NCI-H2029 (cell line): Measurements from ENCODE around the gene IL20RB.

Source experiments
- DNase-seq: peaks from one replicate; lab custom pipeline; 2025; lab: John Stamatoyannopoulos, UW

The IL20RB gene, protein sequence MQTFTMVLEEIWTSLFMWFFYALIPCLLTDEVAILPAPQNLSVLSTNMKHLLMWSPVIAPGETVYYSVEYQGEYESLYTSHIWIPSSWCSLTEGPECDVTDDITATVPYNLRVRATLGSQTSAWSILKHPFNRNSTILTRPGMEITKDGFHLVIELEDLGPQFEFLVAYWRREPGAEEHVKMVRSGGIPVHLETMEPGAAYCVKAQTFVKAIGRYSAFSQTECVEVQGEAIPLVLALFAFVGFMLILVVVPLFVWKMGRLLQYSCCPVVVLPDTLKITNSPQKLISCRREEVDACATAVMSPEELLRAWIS

DNA sequence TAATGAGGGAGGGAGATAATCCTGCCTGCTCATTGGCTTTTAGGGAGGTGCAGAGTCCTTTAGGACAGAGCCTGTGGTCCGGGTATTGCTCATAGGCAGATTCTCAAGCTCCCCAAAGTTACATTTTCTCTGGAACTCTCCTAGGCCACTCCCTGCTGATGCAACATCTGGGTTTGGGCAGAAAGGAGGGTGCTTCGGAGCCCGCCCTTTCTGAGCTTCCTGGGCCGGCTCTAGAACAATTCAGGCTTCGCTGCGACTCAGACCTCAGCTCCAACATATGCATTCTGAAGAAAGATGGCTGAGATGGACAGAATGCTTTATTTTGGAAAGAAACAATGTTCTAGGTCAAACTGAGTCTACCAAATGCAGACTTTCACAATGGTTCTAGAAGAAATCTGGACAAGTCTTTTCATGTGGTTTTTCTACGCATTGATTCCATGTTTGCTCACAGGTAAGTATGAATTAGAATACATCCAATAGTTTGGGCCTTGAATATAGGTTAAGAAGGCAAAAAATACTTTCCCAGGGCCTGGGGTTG lies at the start of gene IL20RB:
IL20RB (plus strand) TSS at position 233 of the 538 bp plus-strand sequence; CDS start at position 364, 131 bp downstream.
- no peak for DNase-seq

DNA sequence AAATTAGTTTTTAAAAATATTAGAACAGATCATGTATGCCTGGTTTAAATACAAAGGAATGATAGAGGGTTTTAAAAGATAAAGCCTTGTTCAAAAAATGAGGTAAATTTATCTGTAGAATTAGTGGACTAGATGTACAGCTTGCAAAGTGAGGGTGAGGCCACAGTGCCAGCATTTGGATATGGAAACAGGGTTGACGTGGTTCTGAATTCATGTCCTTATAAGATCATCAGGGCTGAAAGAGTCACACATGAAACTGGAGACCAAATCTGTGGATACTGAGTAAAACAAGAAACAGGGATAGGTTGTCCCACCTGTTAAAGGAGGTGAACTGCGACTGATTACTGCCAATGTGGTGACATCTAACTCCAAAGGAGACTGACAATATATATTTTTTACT lies 49.5 kb upstream of the IL20RB start:
- DNase-seq: no peak

DNA sequence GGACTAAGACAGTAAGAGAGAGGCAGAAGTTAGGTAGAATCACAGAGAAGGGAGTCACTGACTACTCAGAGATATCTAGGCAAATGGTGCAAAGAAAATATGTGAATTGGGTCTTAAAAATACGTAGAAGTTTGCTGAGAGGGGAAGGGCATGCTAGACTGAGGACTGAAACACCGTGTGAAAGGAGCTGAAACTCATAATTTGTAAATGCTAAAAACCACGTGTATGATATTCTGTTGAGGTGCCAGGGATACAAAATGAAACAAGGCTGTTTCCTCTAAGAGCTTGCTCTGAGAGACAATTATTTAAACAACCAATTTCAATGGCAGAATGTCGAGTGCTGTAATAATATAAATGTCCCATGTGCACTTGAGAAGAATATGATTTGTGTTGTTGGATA lies 48.6 kb upstream of the IL20RB start:
- no peak for DNase-seq

DNA sequence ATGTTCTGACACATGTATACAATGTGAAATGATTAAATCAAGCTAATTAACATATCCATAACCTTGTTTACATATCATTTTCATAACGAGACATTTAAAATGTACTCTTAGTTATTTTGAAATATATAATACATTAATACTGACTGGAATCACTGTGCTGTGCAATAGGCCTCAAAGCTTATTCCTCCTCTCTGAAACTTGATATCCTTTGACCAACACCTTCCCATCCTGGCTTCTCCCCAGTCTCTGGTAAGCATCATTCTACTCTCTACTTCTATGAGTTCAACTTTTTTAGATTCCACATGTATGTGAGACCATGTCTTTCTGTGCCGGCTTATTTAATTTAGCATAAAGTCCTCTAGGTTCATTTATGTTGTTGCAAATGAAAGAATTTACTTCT lies 47.1 kb upstream of the IL20RB start:
- DNase-seq: no peak

DNA sequence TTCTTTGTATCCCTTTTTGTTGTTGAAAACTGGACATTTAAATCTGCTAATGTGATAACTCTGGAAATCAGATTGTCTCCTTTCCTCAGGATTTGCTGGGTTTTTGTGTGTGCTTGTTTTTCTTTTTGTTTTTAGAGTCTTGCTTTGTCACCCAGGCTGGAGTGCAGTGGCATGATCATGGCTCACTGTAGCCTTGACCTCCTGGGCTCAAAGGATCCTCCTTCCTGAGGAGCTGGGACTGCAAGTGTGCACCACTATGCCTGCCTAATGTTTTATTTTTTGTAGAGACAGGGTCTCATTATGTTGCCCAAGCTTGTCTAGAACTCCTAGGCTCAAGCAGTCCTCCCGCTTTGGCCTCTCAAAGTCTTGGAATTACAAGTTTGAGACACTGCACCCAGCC lies 44.6 kb upstream of the IL20RB start:
- DNase-seq: no peak

DNA sequence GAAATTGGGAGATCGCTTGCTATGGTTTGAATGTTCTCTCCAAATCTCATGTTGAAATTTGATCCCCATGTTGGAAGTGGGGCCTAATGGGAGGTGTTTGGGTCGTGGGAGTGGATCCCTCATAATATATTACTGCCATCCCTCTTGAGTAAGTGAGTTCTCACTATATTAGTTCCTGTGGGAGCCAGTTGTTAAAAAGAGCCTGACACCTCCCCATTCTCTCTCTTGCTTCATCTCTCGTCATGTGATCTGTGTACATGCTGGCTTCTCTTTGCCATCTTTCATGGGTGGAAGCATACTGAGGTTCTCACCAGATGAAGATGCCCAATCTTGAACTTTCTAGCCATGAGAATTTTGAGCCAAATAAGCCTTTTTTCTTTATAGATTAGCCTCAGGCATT lies 43.0 kb upstream of the IL20RB start:
- DNase-seq: no peak

DNA sequence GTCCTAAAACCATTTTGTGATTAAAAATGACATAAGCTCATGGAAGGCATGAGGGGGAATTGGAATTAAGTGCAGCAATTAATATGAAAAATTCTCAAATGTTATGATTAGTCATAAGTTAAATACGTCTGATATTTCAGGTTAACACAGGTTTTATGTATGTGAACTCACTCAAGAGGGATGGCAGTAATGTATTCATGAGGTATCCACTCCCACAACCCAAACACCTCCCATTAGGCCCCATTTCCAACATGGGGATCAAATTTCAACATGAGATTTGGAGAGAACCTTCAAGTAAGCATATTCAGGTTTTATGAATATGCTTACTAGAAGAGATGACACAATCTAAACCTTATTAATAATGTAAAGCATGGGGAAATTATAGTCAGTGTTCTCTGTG lies 41.6 kb upstream of the IL20RB start:
- no peak for DNase-seq

DNA sequence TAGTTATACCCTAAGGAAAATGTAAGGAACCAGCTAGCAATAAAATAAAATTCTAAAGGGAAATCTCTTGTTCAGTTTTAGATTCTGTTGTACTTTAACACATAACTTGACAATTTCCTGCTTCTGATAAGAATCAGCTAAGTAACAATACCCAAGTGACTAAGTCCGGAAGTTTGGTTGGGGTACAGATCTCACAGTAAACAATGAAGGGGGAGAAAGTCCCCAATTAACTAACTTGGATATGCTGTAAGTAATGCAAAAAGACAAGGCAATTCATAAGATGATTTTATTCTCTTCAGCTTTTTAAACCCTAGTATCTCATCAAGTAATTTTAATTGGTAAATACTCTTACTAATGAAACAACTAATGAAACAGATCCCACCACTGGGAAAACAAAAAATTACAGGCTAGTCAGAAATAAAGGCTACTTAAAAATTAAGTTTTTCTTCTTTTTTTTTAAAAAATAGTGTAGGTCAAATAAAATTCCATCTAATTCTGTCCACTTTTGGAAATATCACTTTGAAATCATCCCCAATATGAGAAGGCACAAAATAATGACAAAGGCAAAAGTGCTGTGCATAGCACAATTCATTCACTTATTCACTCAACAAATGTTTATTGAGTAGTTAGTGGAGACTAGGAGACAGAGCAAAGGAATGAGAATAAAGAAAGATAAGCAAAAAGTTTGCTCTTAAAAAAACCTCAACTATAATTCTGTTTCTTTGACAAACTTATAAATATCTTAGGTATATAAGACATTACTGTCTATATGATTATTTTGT lies 37.8 kb upstream of the IL20RB start:
- no peak for DNase-seq

DNA sequence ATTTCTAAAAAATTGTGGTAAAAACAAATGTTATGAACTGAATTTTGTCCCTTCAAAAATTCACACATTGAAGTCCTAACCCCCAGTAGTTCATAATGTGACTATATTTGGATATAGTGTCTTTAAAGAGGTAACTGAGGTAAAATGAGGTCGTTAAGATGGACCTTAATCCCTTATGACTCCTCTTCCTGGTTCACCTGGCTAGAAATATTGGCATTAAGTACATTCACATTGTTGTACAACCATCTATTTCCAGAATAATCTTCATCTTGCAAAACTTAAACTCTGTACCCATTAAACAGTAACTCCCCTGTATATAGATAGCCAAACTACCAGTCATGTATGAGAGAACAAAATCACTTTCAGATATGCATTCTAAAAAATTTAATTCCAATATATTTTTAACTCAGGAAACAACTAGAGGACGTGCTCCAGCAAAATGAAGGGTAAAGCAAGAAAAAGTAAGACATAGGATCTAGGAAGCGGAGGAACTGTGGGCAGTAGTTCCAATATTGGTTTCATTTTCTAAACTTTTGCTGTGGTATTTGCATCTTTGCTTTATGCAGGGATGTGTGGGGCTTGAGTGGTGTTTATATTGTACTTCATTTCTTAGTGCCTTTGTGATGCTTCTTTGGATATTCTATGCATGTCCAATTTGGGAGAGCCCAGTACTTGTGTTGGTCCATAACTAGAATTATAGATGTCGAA lies 36.7 kb upstream of the IL20RB start:
- no peak for DNase-seq

DNA sequence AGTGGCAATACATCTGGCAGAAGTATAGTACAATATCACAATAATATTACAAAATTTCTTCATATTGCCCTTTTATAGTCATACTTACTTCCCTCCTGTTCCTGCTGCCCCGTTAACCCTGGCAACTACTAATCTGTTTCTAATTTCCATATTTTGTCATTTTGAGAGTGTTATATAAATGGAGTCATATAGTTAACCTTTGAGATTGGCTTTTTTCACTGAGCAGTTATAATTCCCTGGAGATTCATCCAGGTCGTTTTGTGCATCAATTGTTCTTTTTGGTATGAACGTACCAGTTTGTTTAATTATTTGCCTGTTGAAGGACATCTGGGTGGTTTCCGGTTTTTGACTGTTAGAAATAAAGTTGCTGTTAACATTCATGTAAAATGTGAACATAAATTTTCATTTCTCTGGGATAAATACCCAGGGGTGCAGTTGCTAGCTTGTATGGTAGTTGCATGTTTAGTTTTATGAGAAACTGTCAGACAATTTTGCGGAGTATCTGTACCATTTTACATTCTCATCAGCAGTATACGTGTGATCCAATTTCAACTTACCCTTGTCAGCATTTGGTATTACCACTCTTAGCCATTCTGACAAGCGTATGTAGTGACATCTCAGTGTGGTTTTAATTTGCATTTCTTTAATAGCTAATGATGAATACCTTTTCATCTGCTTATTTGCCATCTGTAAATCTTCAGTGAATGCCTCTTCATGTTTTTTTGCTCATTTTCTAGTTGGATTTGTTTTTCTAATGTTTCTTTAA lies 32.2 kb upstream of the IL20RB start:
- DNase-seq: no peak

DNA sequence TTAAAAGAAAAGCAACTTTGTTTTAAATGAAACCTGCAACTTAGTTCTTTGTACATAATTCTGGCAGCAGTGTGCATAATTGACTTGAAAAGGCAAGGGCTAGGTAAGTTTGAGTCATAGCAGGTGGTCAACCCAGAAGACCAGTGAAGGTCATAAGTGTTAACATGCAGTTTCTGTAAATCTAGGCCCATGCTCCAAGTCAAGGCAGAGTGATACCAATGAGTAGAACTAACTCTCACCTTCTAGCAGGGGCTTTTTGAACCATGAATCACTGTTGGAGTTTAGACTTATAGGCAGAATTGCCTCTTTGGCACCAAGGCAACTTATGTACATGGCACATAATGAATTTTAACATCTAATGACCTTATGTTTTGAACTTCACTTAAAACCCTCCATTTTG lies 29.5 kb upstream of the IL20RB start:
- no peak for DNase-seq

DNA sequence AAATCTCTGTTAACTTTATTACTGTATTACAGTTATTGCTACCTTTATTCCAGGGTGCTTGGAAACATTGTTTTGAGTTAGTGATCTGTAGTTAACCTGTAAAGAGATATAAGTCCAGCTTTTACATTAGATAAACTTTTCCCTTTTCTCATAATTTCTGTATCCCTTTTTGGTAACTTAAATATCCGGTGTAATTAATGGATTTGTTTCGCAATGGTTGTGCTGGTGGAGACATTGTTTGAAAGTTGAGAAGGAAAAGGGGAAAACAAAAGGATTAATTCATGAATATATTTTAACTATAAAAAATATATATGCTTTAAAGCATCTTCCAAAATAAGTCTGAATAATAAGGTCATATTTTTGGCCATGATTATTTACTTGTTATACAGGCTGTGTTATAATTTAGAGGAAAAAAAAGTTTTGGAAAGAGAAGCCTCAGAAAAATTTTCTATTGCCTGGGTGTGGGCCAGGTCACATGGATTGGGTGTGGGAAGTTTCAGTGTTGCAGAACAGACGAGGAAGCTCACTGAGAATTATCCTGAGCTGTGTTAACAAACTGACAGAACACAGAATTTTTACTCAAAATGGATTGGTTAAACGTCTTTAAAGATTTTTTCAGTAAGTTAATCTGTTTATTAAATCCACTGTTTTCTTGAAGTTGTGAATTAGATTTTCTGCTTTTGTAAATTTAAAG lies 27.7 kb upstream of the IL20RB start:
- no peak for DNase-seq

DNA sequence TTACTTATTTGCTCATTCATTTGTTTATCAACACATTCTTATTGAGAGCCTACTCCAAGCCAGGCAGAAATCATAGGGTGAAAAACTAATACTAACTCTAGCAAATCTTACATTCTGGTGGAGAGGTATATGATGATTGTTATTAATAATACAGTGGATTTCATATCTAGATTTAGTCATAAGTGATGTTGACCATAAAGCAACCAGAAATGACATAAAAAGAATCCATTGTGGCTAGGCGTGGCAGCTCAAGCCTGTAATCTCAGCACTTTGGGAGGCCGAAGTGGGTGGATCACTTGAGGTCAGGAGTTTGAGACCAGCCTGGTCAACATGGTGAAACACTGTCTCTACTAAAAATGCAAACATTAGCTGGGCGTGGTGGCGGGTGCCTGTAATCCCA lies 26.2 kb upstream of the IL20RB start:
- no peak for DNase-seq

DNA sequence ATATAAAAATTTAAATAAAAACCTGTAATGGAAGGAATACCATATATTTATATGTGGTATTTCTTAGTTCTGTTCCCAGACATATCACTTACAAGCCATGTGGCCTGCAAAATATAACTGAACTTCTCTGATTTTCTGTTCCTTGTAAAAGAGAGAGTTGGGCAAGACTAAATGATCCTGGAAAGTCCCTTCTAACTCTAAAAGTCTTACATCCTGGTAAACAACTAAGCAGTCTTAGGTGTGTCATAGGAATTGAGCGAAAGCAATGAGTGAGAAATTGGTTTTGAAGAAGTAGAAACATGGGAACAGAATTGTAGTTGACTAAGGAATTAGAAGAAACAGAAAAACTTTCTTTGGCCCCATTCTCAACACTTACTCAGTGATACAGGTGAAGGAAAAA lies 25.3 kb upstream of the IL20RB start:
- no peak for DNase-seq

DNA sequence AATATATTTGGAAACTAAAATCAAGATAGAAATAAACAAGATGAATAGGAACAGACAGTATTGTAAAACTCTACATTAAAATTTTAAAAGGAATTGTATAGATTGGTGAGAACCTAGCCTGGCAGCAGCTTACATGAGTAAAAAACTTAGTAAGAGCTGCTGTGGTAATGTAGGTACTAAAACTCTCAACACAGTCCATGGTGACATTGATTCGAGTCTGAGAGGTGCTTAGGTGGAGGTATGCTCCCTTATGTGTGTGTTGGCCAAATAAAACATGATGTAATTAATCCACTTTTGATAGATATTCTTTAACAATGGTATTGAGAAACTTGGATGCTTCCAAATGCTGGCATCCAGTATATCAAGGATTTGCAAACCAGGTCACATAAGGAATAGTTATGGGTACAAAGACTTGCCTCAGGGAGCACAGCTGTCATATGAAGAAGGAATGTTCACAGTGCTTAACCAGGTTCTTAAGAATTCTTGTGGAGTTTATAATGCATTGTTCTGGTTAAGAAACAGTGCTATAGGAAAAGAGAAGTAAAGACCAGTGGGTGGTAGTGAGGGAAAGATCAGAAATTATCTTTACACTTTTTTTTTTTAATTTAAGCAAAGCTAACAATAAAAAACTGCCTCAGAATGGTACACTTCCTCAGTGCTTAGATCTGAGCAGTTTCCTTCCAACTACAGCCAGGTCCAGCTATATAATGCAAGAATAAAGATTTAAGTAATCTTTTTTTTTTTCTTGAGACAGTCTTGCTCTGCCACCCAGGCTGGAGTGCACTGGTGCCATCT lies 24.6 kb upstream of the IL20RB start:
- DNase-seq: no peak

DNA sequence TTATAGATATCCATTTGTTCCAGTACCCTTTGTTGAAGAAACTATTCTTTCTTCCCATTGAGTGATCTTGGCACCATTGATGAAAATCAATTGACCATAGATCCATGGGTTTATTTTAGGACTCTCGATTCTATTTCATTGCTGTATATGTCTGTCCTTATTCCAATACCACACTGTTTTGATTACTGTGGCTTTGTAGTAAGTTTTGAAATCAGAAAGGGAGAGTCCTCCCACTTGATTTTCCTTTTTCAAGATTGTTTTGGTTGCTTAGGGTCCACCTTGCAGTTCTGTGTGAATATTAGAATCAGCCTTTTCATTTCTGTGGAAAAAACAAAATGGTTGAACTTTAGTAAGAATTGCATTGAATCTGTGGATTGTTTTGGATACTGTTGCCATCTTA lies 20.6 kb upstream of the IL20RB start:
- DNase-seq: no peak

DNA sequence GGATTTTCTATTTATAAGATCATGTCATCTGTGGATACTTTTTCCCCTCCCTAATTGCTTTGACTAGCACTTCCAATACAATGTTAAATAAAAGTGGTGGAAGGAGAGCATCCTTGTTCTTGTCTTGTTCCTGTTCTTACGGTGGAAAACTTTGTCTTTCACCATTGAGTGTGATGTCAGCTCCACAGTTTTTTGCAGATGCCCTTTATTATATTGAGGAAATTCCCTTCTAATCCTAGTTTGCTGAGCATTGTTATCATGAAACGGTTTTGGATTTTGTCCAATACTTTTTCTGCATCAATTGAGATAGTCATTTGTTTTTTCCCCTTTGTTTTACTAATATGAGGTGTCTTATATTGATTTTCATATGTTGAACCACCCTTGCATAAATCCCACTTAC lies 19.9 kb upstream of the IL20RB start:
- DNase-seq: no peak

DNA sequence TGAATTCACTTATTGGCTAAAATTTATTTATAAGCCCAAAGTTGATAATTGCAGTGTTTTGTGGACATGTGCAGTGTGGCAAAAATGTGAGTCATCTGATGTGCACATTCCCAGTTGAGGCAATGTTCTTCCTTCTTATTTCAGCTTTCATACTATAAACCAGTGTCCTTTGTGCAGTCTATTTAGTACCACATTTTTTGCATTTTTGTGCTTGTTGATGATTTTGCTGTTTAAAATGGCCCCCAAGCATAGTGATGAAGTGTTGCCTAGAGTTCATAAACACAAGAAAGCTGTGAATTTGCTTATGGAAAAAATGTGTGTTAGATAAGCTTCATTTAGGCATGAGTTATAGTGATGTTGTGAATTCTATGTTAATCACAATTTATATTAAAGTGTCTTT lies 19.4 kb upstream of the IL20RB start:
- no peak for DNase-seq

DNA sequence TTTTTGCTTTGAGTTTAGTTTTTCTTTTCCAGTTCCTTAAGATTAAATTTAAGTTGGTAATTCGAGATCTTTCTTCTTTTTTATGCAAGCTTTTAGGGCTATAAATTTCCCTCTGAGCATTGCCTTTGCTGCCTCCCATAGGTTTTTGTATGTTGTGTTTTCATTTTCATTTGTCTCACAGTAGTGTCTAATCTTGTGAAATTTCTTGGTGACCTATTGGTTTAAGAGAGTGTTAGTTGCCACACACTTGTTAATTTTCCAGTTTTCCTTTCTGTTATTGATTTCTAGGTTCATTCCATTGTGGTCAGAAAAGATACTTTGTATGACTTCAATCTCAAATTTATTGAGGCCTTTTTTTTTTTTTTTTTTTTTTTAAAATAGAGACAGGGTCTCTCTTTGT lies 18.3 kb upstream of the IL20RB start:
- DNase-seq: no peak

DNA sequence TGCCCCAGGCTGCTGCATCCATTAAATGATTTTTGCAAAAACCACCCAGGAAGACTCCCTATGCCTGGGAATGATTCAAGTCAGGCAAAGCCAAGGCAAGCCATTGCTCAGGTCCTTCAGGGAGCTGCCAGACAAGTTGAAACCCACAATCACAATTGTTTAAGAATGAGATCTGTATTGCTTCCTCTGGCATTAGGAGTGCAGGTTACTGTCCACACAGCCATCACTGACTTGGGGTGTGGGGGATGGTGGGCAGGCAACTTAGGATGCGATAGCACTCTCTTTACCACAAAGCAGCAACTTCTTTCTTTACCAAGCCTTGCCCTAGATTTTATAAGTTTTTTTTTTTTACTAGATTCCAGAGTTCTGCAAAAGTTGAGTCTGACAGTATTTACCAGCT lies 15.0 kb upstream of the IL20RB start:
- DNase-seq: no peak

DNA sequence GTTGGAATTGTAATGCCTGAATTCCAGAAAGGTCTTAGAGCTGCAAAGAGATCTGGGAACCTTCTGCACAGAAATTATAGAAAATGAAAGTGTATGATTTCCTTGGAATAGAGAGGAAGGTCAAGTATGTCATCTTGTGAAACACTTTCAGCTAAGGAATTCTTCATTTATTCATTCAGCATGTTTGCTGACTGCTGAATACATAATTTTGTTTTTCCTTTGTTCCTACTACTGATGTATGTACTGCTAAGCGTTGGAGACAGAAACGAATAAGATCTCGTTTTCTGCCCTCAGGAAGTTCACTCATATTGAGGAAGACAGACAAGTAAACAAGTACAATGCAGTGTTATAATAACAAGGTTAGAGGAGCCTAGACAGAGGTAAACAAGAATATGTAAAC lies 14.3 kb upstream of the IL20RB start:
- DNase-seq: no peak
